OCI-LY3 (cell line): Measurements from ENCODE around the gene JARID2.

ENCODE experiments used
- EZH2phosphoT487 ChIP-seq: fragments of 200-600 bp; shearing (Covaris generic); IDR thresholded peaks from 2 replicates; pipeline ENCODE4 v1.6.1; 2018; ENCODE audit warnings: antibody characterized with exemption, mixed run types, low read depth
- TF ChIP-seq, protein P1 (sequence below): fragments of 200-600, 300-600 bp; sonication (generic); IDR thresholded peaks from 2 replicates; pipeline ENCODE4 v1.5.1; 2014; ENCODE audit warnings: antibody characterized with exemption, low read length, low read depth

DNA sequence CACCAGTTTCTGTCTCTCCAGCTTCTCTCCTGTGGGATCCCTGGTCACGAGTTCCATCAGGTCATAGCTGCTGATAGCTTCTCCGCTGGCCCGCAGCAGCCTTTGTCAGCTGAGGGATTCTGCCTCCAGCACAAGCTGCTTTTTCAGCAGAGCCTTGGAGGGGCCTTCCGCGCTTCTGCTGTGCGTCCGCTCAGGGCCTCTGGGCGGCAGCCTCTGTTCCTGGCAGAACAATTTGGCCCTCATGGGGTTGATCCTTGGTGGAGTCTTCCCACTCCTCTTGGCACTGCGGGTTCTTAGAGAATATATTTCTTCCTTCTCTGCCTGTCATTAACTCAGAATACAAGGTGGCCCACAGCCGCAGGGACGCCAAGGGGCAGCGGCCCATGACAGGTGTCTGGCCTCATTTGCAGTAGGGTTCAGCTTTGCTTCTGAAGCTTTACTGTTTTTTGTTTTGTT is 258.2 kb downstream of the JARID2 start:
- TF ChIP-seq, protein P1, sequence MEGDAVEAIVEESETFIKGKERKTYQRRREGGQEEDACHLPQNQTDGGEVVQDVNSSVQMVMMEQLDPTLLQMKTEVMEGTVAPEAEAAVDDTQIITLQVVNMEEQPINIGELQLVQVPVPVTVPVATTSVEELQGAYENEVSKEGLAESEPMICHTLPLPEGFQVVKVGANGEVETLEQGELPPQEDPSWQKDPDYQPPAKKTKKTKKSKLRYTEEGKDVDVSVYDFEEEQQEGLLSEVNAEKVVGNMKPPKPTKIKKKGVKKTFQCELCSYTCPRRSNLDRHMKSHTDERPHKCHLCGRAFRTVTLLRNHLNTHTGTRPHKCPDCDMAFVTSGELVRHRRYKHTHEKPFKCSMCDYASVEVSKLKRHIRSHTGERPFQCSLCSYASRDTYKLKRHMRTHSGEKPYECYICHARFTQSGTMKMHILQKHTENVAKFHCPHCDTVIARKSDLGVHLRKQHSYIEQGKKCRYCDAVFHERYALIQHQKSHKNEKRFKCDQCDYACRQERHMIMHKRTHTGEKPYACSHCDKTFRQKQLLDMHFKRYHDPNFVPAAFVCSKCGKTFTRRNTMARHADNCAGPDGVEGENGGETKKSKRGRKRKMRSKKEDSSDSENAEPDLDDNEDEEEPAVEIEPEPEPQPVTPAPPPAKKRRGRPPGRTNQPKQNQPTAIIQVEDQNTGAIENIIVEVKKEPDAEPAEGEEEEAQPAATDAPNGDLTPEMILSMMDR, result no peak
- TF ChIP-seq EZH2phosphoT487, result no peak
